ENCODE data around the gene CDH4.

The CDH4 gene

DNA sequence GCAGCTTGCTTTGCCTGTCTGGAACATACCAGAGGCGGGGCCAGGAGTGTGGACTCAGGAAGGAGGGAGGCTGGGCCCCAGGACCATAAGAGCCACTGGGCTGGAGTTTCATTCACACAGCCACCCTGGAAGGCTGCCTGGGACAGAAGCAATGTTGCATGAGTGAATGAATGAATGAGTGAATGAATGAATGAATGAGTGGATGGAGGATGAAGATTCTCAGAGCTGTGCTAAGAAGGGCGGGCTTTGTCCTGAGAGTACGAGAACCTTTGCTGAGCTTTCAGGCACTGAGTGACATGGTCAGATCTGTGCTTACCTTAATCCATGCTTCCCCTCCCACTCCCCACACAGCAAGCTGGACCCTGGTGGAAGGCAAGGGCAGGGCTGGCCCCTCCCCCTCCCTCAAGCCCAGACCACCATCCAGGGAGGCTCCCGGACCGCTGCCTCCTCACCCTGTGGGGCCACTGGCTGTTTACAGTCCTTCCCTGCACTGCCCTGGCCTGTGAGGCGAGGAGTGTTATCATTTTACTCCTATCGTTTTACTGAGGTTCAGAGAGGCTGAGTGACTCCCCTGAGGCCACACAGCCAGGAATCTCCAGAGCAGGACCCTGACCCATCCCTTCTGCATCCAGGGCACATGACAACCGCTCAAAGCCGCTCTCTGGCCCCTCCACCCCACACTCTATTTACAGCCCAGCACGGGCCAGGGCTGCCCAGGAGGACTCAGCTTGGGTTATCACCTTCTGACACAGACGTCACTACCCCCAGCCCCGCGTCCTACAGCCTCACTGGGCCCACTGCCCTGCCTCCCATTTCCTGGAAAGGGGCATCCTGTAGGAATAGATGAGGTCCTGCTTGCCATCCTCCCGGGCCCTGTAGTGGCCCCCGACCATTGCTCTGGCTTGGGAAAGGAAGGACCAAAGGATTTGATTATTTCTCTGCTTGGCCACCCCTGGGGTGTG is 543.9 kb downstream of the CDH4 start:
- Histone ChIP-seq H3K27me3 (ENCODE audit: insufficient read depth, poor library complexity, severe bottlenecking) (no peaks in the 10 kb centered on the region), H3K27ac (replicated peaks) (no peak overlapping the region), H3K4me3 (replicated peaks; ENCODE audit: insufficient read depth, low read length) (no peak overlapping the region)
- TF ChIP-seq SPI1 (IDR thresholded peaks at IDR 0.05; ENCODE audit: borderline replicate concordance, low read depth) = no peak
- TF ChIP-seq CTCF (IDR thresholded peaks at IDR 0.05; ENCODE audit: insufficient read depth, low read length) = no peak
- no peak for TF ChIP-seq REST (IDR thresholded peaks at IDR 0.05; ENCODE audit: insufficient replicate concordance, low read depth)
- TF ChIP-seq GABPA (IDR thresholded peaks at IDR 0.05; ENCODE audit: low read depth) = no peak
- no peak for TF ChIP-seq POLR2AphosphoS5 (IDR thresholded peaks at IDR 0.05; ENCODE audit: low read depth)
- DNase-seq (ENCODE audit: low read depth in 1 of 2, low spot score in 1 of 2) = no peak

GRCh38 chr20:61796738-61797137 is 544.7 kb downstream of the CDH4 start:
- no peaks in the 10 kb centered on the region for H3K27me3 ChIP-seq (ENCODE audit: insufficient read depth, poor library complexity, severe bottlenecking)
- no peak for TF ChIP-seq GABPA (IDR thresholded peaks at IDR 0.05; ENCODE audit: low read depth)
- no peak for TF ChIP-seq SPI1 (IDR thresholded peaks at IDR 0.05; ENCODE audit: borderline replicate concordance, low read depth)
- TF ChIP-seq CTCF (IDR thresholded peaks at IDR 0.05; ENCODE audit: insufficient read depth, low read length) = no peak
- TF ChIP-seq REST (IDR thresholded peaks at IDR 0.05; ENCODE audit: insufficient replicate concordance, low read depth) = no peak
- no peak for TF ChIP-seq POLR2AphosphoS5 (IDR thresholded peaks at IDR 0.05; ENCODE audit: low read depth)
- H3K27ac ChIP-seq (replicated peaks) = no peak overlapping the region
- no peak for DNase-seq (ENCODE audit: low read depth in 1 of 2, low spot score in 1 of 2)
- H3K4me3 ChIP-seq (replicated peaks; ENCODE audit: insufficient read depth, low read length) = no peak overlapping the region

DNA sequence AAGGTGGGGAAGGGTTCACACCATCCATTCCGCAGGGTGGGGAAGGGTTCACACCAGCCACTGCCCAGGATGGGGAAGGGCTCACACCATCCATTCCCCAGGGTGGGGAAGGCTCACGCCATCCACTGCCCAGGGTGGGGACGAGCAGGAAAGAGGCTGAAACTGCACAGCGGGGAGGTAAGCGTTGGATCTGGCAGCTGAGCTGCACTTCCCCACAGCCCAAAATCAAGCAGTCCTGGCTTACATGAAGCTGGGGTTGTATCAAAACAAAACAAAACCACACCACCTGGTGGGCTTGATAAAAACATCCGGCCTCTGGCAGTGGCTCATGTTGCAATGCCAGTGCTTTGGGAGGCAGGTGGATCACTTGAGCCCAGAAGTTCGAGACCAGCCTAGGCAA is 545.1 kb downstream of the CDH4 start:
- Histone ChIP-seq H3K27ac (replicated peaks) (no peak overlapping the region), H3K4me3 (replicated peaks; ENCODE audit: insufficient read depth, low read length) (no peak overlapping the region), H3K27me3 (ENCODE audit: insufficient read depth, poor library complexity, severe bottlenecking) (no peaks in the 10 kb centered on the region)
- no peak for DNase-seq (ENCODE audit: low read depth in 1 of 2, low spot score in 1 of 2)
- TF ChIP-seq CTCF (IDR thresholded peaks at IDR 0.05; ENCODE audit: insufficient read depth, low read length) (no peak), POLR2AphosphoS5 (IDR thresholded peaks at IDR 0.05; ENCODE audit: low read depth) (no peak), SPI1 (IDR thresholded peaks at IDR 0.05; ENCODE audit: borderline replicate concordance, low read depth) (no peak), REST (IDR thresholded peaks at IDR 0.05; ENCODE audit: insufficient replicate concordance, low read depth) (no peak), GABPA (IDR thresholded peaks at IDR 0.05; ENCODE audit: low read depth) (no peak)
